Measurements from ENCODE around the gene DSCAML1. TPM values are rescaled to one million over a fixed set of nuclear protein-coding genes. Genes with fewer than 3 reads are reported as not detected.
"Not testable (repeated sequence)": the region's sequence is repeated elsewhere in the genome, so short reads cannot be mapped to it uniquely, and the experiment has no call there.

Gene DSCAML1
- polyA plus RNA-seq, 1 donor = 0.63 TPM

DNA sequence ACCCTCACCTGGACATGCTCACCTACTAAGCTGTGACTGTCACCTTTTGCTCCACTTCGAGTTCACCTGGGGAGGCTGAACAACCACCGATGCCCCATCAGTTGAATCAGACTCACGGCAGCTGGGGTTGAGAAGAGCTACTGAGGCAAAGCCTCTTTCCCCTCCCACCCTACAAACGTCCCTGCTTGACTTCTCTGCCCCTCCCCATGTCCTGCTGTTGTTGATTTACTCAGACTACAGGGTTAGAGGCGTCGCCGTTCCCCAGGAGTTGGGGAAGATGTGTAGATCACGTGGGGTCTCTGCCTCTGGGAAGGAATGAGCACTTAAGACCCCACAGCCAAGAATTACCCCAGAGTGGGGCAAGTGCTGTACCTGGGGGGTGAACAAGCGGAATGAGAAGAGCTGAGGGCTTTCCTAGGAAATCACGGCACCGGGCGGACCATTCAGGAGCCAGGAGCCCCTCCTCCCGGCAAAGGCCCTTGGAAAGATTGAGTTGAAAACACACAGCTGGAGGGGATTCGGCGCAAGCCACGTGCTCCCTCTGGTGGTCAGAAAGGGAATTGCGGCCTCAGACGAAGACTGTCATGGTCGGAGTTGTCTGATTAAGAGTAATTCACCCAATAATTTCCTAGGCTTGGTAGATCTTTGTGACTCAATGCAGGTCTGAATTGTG is 20.5 kb upstream of the DSCAML1 start:
- DNase-seq = peak; percentile 91

DNA sequence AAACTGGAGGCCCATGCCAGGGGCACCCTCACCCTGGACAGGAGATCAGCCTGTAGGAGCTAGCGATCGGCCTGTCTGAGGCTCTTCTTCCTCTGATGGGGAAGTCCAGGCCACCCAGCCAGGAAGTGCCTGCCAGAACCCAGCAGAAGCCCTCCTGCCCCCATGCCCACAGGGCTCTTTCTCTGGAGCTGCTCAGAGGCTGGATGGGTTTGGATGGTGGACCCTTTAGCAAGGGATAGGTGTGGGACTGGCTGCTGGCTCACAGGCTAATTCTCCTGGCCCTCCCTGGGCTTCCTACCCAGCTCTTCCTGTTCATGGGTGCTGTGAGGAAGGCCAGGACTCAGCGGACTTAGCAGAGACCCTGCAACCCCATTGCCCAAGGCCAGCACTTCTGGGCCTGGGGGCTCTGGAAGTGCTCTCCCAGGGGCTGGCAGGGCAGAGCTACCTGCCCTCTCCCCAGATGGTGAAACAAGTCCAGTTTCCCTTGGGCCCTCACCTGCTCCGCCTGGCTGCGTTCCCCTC is 19.9 kb upstream of the DSCAML1 start:
- no peak for DNase-seq

DNA sequence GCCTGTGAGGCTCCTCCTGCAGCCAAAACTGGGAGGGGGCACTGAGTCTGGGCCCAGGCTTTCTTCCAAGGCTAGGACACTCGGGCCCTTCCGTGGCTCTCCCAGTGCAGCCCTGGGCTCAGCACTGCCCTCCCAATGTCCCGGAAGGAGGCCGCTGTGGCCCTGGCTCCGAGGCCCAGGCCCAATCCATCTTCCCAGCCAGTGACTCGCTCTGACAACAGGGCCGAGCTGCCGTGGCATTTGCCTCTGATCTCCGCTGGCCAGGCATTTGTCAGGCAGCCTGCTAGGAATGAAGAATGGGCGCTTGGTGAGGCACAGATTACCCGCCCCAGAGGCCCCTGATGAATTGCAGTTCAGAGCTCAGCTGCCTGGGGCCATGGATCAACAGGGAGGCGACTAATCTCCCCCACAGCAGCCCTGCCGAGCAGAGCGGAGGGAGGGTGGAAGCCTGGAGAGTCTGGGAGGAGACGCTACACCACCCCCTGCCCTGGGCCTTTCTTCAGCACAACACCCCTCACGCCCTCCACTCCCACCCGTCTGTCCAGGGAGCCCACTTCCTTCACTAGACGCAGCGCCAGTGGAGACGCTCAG is 19.2 kb upstream of the DSCAML1 start:
- DNase-seq = no peak

DNA sequence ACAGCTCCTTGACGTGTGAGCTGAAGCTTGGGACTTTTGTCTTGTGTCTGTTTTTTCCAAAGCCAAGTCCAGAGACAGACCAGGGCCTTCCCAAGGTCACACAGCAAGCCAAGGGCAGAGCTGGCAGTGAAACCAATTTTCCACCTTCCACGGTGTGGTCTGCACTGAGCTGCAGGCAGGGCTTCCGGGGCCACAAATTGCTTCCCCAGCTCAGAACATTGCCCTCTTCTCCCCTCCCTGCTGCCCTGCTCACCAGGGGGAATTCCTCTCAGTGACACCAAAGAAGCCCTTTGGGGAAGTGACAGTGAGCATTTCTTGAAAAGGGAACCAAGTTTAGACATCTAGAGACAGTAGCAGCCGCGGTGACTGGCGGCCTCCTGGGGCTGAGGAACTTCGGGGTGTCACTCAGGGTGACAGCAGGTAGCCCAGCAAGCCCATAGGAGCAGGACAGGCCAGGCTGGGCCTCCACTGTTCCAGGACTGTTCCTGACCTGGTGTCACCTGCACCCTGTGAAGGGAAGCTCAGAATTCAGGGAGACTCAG is 18.3 kb upstream of the DSCAML1 start:
- DNase-seq = no peak

DNA sequence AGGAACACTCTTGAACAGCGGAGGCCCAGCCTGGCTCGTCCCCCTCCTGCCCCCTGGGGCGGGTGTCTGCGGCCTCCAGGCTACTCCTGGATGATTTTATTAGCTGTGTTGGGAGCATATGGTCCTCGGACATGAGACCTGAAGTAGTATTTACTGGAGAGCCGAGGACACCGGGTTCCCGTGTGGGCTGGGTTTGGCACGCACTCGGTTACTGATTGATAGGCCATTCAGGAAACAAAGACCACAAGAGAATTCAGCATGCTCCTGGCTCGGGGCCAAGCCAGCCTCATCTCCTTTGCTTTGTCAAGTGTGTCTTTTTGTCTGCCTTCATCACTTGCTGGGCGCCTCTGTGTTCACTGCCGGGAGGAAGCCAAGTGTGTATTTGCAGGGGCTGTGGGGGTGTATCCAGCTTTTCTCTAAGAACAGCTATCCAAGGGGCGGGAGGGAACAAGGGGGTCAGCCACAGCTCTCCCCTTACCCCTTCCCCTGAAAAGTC is 17.8 kb upstream of the DSCAML1 start:
- no peak for DNase-seq

GRCh38 chr11:117814204-117814765 is 17.3 kb upstream of the DSCAML1 start:
- no peak for DNase-seq

- DNase-seq = not testable (repeated sequence)
Observed at GRCh38 chr11:117810056-117810451, 13.0 kb upstream of the DSCAML1 start.

DNA sequence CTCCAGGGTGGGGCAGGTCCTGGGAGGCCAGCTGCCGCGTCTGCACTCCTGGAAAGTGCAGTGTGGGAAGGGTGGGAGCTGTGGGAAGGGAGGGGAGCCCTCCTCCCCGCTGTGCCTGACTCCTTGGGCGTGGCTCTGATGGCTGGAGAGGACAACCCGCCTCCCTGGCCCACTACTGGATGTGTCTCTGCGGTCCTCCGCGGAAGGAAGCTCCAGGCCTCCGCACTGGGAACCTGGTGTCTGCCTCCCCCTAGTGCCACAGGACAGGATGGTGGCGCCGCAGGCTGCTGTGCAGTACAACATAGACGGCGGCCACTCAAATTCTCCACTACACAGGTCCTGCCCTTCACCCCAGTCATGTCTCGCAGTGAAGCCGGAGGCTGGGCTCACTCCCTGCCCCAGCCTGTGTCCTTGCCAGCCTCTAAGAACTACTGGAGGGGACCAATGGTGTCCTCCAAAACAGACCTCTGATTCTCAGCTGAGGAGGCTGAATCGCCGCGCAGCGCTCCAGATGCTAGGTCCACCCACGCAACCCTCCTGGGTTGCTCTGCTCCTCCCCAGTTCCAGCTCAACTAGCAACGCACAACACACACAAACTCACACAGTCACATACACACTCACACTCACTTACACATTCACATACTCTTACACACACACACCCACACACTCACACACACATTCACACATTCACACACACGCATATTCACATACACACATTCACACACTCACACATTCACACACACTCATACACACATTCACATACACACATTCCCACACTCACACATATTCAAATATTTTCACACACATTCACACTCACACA is 12.4 kb upstream of the DSCAML1 start:
- DNase-seq = peak; percentile 77

DNA sequence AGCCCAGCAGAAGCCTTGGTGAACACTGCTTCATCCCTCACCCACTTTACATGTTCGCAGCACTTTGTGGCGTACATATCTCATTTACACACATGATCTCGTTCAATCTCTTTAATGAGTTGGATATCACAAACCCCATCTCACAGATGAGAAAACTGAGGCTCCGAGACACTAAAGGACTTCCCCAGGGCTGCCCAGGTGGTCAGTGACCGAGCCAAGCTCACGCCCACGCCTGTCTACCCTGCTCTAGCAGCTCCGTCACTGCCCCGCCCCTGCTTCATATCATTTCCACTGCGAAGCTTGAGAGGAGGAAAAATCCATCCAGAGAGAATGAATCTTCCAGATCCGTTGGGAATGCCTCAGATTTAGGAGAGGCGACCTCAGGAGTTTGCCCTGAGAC is 11.8 kb upstream of the DSCAML1 start:
- no peak for DNase-seq

- DNase-seq = peak; percentile 78
Observed at GRCh38 chr11:117807482-117808327, 10.7 kb upstream of the DSCAML1 start.

- no peak for DNase-seq
Observed at GRCh38 chr11:117806846-117807245, 9.8 kb upstream of the DSCAML1 start.

- no peak for DNase-seq
Observed at GRCh38 chr11:117805045-117805444, 8.0 kb upstream of the DSCAML1 start.

DNA sequence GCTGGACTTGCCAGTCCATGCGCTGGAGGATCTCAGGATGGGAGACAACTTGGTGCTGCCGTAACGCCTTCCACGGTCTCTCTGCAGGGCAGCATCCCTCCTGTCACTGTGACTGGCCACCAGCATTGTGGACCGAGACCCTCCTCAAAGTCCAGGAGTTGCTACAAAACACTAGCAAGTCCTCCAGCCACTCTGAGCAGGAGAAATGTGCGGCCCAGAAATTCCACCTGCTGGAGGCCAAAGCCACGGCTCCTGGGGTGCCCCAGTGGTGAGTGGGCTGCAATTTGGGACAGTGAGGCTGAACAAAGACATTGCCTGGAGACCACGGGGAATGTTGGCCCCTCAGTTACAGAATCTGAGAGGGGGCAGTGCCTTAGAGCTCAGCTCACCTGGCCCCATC is 6.9 kb upstream of the DSCAML1 start:
- no peak for DNase-seq

- no peak for DNase-seq
Observed at GRCh38 chr11:117799634-117800033, 2.6 kb upstream of the DSCAML1 start.

DNA sequence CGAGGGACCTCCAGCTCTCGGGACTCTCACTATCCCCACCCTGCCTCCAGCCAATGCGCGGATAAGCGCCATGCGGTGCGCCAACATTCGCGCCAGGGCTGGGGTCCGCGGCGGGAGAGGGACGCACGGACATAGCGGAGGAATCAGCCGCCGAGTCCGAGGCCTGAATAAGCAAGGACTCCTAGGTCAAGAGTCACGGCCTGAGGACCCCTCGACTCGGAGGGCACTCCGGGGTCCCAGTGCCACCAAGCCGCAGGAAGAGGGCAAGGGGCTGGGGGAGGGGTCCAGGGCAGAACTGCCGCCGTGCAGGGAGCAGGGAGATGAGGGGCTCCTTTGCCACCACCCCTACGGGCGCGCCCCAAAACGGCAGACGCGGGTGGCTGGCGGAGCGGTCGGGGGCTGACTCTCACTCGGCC is 552 bp downstream of the DSCAML1 start:
- DNase-seq = no peak

DNA sequence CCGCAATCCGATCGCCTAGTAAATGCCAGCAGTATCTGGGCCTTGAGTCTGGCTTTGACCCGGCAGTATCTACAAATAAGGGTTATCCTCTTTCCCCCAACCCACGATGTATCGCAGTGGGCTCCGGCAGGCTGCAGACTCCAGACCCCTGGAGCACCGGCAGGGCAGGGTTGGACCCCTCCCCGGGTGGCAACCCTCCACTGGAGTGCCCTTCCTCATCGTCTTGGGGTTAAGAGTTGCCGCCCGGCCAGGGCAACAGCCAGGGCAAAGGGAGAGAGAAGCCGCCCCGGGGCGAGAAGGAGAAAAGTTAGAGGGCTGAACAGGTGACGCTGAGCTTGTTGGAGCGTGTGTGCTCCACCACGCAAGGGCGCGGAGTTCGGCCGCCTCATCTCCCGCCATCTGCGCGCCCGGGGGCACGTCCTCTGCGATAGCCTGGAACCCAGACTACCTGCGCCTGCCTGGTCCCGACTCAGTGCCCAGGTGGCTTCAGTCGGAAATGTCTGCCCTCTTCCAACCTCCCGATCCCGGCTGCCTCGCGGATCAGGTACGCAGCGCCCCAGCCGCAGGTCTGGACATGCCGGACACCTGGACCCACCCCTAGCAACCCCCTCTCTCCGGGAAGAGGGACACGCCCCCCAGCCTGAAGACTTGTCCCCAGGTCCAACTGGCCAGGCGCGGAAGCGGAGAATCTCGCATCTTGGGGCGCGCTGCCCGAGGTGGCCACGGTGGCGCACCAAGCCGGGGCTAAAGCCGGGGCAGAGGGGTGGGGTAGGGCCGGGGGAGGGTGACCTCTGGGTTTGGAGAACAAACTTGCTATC is 1.2 kb downstream of the DSCAML1 start:
- no peak for DNase-seq

- DNase-seq = no peak
Observed at GRCh38 chr11:117794772-117795629, 2.0 kb downstream of the DSCAML1 start.

DNA sequence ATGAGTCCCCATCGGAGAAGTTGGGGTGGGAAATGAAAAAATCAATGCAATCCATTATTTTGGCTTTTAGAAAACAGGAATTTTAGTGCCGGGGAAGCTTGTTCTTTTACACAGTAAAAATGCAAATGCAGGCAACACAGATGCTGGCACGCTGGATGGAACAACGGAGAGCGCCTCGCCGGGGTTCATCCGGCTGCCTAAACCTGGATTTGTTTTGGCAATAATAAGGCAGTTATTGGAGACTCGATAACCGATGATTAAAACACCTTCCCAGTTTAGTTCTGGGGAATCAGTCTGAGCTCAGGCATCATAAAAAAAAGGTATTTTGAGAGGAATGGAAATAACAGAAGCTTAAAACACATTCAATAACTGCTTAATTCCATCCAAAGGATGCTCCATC is 2.9 kb downstream of the DSCAML1 start:
- DNase-seq = no peak

GRCh38 chr11:117793583-117793982 is 3.4 kb downstream of the DSCAML1 start:
- DNase-seq = no peak

GRCh38 chr11:117792992-117793391 is 4.0 kb downstream of the DSCAML1 start:
- DNase-seq = no peak

Data from hindlimb muscle (tissue), 1 donor.